Gastrocnemius medialis (tissue), 4 donors: Measurements from ENCODE around the gene CYTH3. TPM values are rescaled to one million over a fixed set of nuclear protein-coding genes. Genes with fewer than 3 reads are reported as not detected.
A peak's percentile ranks its signal among the peaks of the same experiment; 100 is the strongest.

Source experiments
- ATAC-seq, 2 donors: fragments of 150-250 bp; one replicate each; pipeline ENCODE4 v1.9.1; 2016
- DNase-seq, 2 donors: peaks; one replicate each; pipeline ENCODE4 v3.0.0-alpha.2; 2019
- H3K27ac ChIP-seq, 4 donors: fragments of 200-600 bp; sonication (generic); 1 replicate in 1 of 4; 2 replicates in 3 of 4; pipeline ENCODE4 v1.5.1; 2016 to 2018; ENCODE audit warnings: mild to moderate bottlenecking in 2 of 4, moderate library complexity in 1 of 4
- H3K27me3 ChIP-seq, 3 donors: fragments of 200-600 bp; sonication (generic) in 2 of 3; 1 replicate in 1 of 3; 2 replicates in 2 of 3; pipeline versions ENCODE4 v1.5.1 to v1.6.0; 2016 to 2019; ENCODE audit warnings: mild to moderate bottlenecking in 1 of 3, moderate library complexity in 1 of 3
- H3K36me3 ChIP-seq, 2 donors: fragments of 200-600 bp; sonication (generic) in 1 of 2; one replicate each; pipeline ENCODE4 v1.5.1; 2017 to 2018
- H3K4me1 ChIP-seq, 2 donors: fragments of 200-600 bp; sonication (generic) in 1 of 2; one replicate each; pipeline ENCODE4 v1.5.1; 2016 to 2017; ENCODE audit warnings: mild to moderate bottlenecking in 2 of 2
- H3K4me3 ChIP-seq, 4 donors: fragments of 200-600 bp; sonication (generic) in 3 of 4; 1 replicate in 1 of 4; 2 replicates in 3 of 4; pipeline ENCODE4 v1.5.1; 2016 to 2019; ENCODE audit warnings: mild to moderate bottlenecking in 2 of 4
- H3K9me3 ChIP-seq, 3 donors: fragments of 200-600 bp; sonication (generic) in 2 of 3; 1 replicate in 1 of 3; 2 replicates in 2 of 3; pipeline ENCODE4 v1.5.1; 2016 to 2019
- POLR2A ChIP-seq, 2 donors: fragments of 450-650 bp; IDR thresholded peaks; one replicate each; pipeline ENCODE4 v1.6.1; 2017; ENCODE audit warnings: antibody characterized with exemption in 2 of 2, mild to moderate bottlenecking in 2 of 2, moderate library complexity in 2 of 2
- in situ Hi-C, 4 donors: fragments of 200-750 bp; cut with MboI; loops; one replicate each; pipeline versions ENCODE4 v1.15.0 to v1.8.0; 2017; ENCODE audit warnings: low sequenced_read_pairs in 4 of 4
- intact Hi-C: fragments of 100-400 bp; cut with DNase I; formaldehyde crosslinking; loops from one replicate; pipeline ENCODE4 v1.15.1; 2023; ENCODE audit warnings: low total_unique reads
- total RNA-seq, 4 donors: library from RNA; depleted of rRNA; stranded (reverse); fragments of >200 nt; gene quantifications; one replicate each; pipeline versions ENCODE4 v1.1.0 to v1.2.3, GENCODE V29; 2016
- TF ChIP-seq, protein P1 (sequence below), 5 experiments: fragments of 450-650 bp in 3 of 5; fragments of 200-600 bp in 2 of 5; sonication (generic) in 2 of 5; IDR thresholded peaks in 4 of 5; conservative IDR thresholded peaks in 1 of 5; 1 replicate in 4 of 5; 2 replicates in 1 of 5; pipeline ENCODE4 v1.5.1; 2016 to 2019; ENCODE audit warnings: antibody characterized with exemption in 5 of 5, mild to moderate bottlenecking in 3 of 5, moderate library complexity in 3 of 5

CYTH3 gene
- total RNA-seq, 4 donors from 2014 or later: 14.3 to 20.2 (median 16.7) TPM

DNA sequence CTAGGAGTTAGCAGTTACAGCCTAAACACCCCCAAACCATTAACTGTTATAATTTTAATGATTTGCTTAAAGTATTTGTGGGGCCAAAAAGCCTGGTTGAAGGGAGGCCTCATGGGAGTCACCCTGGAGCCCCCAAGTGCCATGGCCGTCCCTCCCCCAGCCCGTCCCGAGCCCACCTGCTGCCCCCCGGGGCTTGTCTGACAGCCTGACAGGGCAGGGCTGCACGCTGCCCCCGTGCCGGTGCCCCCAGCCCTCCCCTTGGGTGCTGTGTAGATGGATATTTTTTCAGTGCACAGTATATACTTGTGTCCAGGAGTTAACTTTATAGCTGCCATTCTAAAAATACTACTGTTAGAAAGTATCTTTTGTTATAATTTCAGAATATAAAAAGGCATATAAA is 108.4 kb downstream of the CYTH3 start:
- Histone ChIP-seq H3K27ac (peak overlapping the region in 2 of 4 donors; percentile 12 to 25), H3K36me3 (peaks cover 0 to 19% of the 10 kb centered on the region in 2 donors), H3K4me1 (peaks cover 7 to 22% of the 10 kb centered on the region in 2 donors), H3K4me3 (no peak overlapping the region), H3K9me3 (no peaks in the 10 kb centered on the region), H3K27me3 (no peaks in the 10 kb centered on the region)
- ATAC-seq: no peak
- no peak for DNase-seq
- no peak for TF ChIP-seq POLR2A (IDR thresholded peaks at IDR 0.05)
- TF ChIP-seq, protein P1, sequence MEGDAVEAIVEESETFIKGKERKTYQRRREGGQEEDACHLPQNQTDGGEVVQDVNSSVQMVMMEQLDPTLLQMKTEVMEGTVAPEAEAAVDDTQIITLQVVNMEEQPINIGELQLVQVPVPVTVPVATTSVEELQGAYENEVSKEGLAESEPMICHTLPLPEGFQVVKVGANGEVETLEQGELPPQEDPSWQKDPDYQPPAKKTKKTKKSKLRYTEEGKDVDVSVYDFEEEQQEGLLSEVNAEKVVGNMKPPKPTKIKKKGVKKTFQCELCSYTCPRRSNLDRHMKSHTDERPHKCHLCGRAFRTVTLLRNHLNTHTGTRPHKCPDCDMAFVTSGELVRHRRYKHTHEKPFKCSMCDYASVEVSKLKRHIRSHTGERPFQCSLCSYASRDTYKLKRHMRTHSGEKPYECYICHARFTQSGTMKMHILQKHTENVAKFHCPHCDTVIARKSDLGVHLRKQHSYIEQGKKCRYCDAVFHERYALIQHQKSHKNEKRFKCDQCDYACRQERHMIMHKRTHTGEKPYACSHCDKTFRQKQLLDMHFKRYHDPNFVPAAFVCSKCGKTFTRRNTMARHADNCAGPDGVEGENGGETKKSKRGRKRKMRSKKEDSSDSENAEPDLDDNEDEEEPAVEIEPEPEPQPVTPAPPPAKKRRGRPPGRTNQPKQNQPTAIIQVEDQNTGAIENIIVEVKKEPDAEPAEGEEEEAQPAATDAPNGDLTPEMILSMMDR (IDR thresholded peaks at IDR 0.05 in 4 of 5, conservative IDR thresholded peaks at IDR 0.05 in 1 of 5): no peak
- in situ Hi-C loops (loop anchor here in 1 of 4 donors (5.0 kb wide), 1 partner anchor 158 kb away; no protein-coding TSS in a partner anchor), intact Hi-C loops (no loop called here)

DNA sequence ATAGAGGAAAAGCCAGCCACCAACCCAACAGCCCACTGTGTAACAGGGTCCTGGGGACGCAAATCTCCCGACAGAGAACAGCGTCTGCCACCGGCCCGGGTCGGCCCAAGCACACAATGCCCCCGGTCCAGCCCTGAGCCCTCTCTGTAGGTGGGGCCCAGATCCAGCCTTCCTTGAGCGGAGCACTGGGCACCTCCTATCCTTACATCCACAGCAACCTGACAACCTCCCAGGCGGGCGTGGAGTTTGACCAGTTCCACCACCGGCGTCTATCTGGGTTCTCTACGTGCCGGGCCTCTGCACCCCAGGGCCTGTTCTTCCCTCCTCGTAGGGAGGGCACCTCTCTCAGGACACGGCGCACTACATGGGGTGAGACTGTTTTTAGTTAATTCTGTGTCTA is 109.0 kb downstream of the CYTH3 start:
- H3K9me3 ChIP-seq: no peaks in the 10 kb centered on the region
- H3K4me1 ChIP-seq: peaks cover 7 to 22% of the 10 kb centered on the region in 2 donors
- no peaks in the 10 kb centered on the region for H3K27me3 ChIP-seq
- intact Hi-C loops: no loop called here
- ATAC-seq (no peak), DNase-seq (no peak)
- peaks cover 0 to 24% of the 10 kb centered on the region in 2 donors for H3K36me3 ChIP-seq
- TF ChIP-seq, protein P1 (IDR thresholded peaks at IDR 0.05 in 4 of 5, conservative IDR thresholded peaks at IDR 0.05 in 1 of 5): no peak
- TF ChIP-seq POLR2A (IDR thresholded peaks at IDR 0.05): no peak
- H3K27ac ChIP-seq: peak overlapping the region; percentile 62 to 69 (median 64)
- no peak overlapping the region for H3K4me3 ChIP-seq
- in situ Hi-C loops: loop anchor here in 1 of 4 donors (5.0 kb wide), 1 partner anchor 159 kb away; no protein-coding TSS in a partner anchor

DNA sequence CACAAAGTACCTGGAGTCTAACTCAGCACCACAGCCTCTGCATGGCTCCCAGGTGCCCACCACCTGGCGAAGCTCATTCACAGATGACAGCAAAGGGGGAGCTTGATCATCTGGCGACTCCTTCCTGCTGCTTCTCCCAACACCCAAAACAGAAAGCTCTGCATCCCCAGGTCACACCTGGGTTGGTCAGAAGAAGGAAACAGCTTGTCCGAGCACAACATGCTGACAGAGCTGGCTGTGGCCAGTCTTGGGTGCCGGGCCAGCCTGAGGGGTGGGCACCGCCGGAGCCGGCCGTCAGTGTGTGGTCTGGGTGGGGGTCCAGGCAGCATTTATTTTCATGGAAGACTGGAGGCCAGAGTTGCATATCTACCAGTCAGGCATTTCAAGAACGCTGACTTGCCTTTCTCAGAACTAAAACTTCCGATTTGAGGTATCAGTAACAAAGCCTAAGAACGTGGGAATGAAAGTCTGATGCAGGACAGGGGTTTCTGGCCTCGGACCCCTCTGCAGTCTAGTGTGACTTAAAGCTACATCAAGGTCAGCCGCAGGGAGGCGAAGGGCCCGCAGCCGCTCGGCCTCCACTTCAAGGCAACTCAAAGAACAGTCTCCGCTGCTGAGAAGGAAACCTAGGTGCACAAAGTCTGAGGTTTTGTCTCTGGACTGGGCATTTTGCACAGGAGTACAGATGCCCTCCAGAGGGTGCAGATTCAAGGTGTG is 109.6 kb downstream of the CYTH3 start:
- ATAC-seq (no peak), DNase-seq (no peak)
- in situ Hi-C loops (loop anchor here in 1 of 4 donors (5.0 kb wide), 1 partner anchor 159 kb away; no protein-coding TSS in a partner anchor), intact Hi-C loops (no loop called here)
- H3K4me3 ChIP-seq: no peak overlapping the region
- H3K27me3 ChIP-seq: no peaks in the 10 kb centered on the region
- no peaks in the 10 kb centered on the region for H3K9me3 ChIP-seq
- peaks cover 7 to 22% of the 10 kb centered on the region in 2 donors for H3K4me1 ChIP-seq
- peak overlapping the region; percentile 62 to 69 (median 64) for H3K27ac ChIP-seq
- H3K36me3 ChIP-seq: peaks cover 0 to 30% of the 10 kb centered on the region in 2 donors
- TF ChIP-seq POLR2A (IDR thresholded peaks at IDR 0.05): no peak
- TF ChIP-seq, protein P1 (IDR thresholded peaks at IDR 0.05 in 4 of 5, conservative IDR thresholded peaks at IDR 0.05 in 1 of 5): no peak

DNA sequence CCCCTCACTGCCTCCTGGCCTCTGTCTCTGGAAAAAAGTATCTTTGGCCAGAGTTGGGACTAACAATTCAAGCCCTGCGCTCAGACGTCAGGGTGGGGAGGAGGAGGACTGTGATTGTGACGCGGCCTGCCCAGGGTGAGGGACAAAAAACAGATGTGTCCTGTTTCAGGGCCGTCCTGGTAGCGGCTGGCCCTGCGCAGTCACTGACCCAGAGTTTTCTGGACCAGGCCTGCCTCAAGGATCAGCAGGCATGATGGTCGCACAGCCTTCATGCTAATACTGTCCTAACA is 110.1 kb downstream of the CYTH3 start:
- TF ChIP-seq POLR2A (IDR thresholded peaks at IDR 0.05): peak in 1 of 2 donors; percentile 15
- TF ChIP-seq, protein P1 (IDR thresholded peaks at IDR 0.05 in 4 of 5, conservative IDR thresholded peaks at IDR 0.05 in 1 of 5): no peak

More for the DNA sequence above, 110.1 kb downstream of the CYTH3 start:
- Histone ChIP-seq H3K4me1 (peaks cover 4 to 17% of the 10 kb centered on the region in 2 donors), H3K27me3 (no peaks in the 10 kb centered on the region), H3K9me3 (no peaks in the 10 kb centered on the region), H3K4me3 (no peak overlapping the region), H3K27ac (peak overlapping the region; percentile 62 to 69 (median 64)), H3K36me3 (peaks cover 0 to 35% of the 10 kb centered on the region in 2 donors)
- intact Hi-C loops (no loop called here), in situ Hi-C loops (loop anchor here in 1 of 4 donors (5.0 kb wide), 1 partner anchor 160 kb away; no protein-coding TSS in a partner anchor)
- peak; percentile 40 to 53 for ATAC-seq
- peak in 1 of 2 donors; percentile 57 for DNase-seq
